Measurements from ENCODE around the gene STK31. TPM values are rescaled to one million over a fixed set of nuclear protein-coding genes. Genes with fewer than 3 reads are reported as not detected.
"Not testable (repeated sequence)": the region's sequence is repeated elsewhere in the genome, so short reads cannot be mapped to it uniquely, and the experiment has no call there.

The STK31 gene
- total RNA-seq, 1 donor from 2014 or later: 2.2 TPM

DNA sequence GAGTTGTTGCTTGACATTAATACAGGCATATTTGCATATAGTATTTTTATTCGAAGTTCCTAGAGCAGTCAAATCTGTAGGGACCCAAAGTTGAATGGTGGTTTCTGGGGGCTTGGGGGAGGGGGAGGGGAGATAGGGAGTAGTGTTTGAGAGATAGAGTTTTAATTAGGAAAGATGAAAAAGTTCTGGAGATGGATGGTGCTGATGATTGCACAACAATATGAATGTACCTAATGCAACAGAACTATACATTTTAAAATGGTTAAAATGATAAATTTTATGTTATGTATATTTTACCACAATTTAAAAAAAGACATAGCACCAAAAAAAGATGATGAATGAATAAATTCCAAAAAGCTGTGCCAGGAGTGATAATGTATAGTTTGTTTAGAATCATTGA, 41.8 kb downstream of the STK31 start:
- intact Hi-C loops (cut with DNase I): no loop called here
- Histone ChIP-seq H3K36me3 (no peaks in the 10 kb centered on the region), H3K27me3 (no peaks in the 10 kb centered on the region), H3K4me3 (no peak overlapping the region), H3K27ac (no peak overlapping the region), H3K4me1 (no peaks in the 10 kb centered on the region), H3K9me3 (no peaks in the 10 kb centered on the region)
- TF ChIP-seq POLR2AphosphoS5 (IDR thresholded peaks at IDR 0.05; ENCODE audit: insufficient read depth in 1 of 2, low read depth in 1 of 2) (no peak), POLR2A (IDR thresholded peaks at IDR 0.05) (no peak)
- TF ChIP-seq, protein P1, sequence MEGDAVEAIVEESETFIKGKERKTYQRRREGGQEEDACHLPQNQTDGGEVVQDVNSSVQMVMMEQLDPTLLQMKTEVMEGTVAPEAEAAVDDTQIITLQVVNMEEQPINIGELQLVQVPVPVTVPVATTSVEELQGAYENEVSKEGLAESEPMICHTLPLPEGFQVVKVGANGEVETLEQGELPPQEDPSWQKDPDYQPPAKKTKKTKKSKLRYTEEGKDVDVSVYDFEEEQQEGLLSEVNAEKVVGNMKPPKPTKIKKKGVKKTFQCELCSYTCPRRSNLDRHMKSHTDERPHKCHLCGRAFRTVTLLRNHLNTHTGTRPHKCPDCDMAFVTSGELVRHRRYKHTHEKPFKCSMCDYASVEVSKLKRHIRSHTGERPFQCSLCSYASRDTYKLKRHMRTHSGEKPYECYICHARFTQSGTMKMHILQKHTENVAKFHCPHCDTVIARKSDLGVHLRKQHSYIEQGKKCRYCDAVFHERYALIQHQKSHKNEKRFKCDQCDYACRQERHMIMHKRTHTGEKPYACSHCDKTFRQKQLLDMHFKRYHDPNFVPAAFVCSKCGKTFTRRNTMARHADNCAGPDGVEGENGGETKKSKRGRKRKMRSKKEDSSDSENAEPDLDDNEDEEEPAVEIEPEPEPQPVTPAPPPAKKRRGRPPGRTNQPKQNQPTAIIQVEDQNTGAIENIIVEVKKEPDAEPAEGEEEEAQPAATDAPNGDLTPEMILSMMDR (IDR thresholded peaks at IDR 0.05): no peak
- DNase-seq (ENCODE audit: extremely low spot score in 2 of 2): no peak

DNA sequence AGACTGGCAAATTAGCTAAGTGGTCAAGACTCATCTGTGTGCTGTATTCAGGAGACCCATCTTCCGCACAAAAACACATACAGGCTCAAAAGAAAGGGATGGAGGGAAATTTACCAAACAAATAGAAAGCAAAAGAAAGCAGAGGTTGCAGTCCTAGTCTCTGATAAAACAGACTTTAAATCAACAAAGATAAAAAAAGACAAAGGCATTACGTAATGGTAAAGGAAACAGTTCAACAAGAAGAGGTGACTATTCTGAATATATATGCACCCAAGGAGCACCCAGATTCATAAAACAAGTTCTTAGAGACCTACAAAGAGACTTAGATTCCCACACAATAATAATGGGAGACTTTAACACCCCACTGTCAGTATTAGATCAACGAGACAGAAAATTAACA, 48.8 kb downstream of the STK31 start:
- H3K4me3 ChIP-seq: not testable (repeated sequence)

GRCh38 chr7:23759671-23760391, 49.8 kb downstream of the STK31 start:
- Histone ChIP-seq H3K4me3 (no peak overlapping the region), H3K27me3 (no peaks in the 10 kb centered on the region), H3K36me3 (no peaks in the 10 kb centered on the region), H3K4me1 (no peaks in the 10 kb centered on the region), H3K9me3 (no peaks in the 10 kb centered on the region), H3K27ac (no peak overlapping the region)
- DNase-seq (ENCODE audit: extremely low spot score in 2 of 2): no peak
- intact Hi-C loops (cut with DNase I): no loop called here
- TF ChIP-seq POLR2A (IDR thresholded peaks at IDR 0.05) (no peak), POLR2AphosphoS5 (IDR thresholded peaks at IDR 0.05; ENCODE audit: insufficient read depth in 1 of 2, low read depth in 1 of 2) (no peak)
- TF ChIP-seq, protein P1 (IDR thresholded peaks at IDR 0.05): no peak

More for the DNA sequence above, 48.8 kb downstream of the STK31 start:
- intact Hi-C loops (cut with DNase I); H3K4me1 ChIP-seq; H3K27me3 ChIP-seq; H3K9me3 ChIP-seq; H3K27ac ChIP-seq; H3K36me3 ChIP-seq; DNase-seq (ENCODE audit: extremely low spot score in 2 of 2): not testable (repeated sequence)

DNA sequence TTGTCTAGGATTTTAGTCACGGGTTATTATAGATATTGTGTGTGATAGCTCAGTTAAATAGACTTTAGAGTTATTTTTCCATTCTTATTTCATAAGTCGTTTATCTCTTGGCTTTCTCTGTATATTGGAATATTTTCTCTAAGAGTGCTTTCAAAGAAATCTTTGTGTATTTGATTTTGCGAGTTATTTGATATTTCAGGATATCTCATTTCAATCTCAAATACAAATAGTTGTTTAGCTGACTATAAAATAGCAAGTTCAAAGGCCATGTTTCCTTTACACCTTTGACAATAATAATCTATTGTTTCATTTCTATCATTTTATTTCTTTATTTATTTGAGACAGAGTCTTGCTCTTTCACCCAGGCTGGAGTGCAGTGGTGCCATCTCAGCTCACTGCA, 55.9 kb downstream of the STK31 start:
- Histone ChIP-seq H3K9me3 (no peaks in the 10 kb centered on the region), H3K27me3 (no peaks in the 10 kb centered on the region), H3K27ac (no peak overlapping the region), H3K4me1 (no peaks in the 10 kb centered on the region), H3K36me3 (no peaks in the 10 kb centered on the region), H3K4me3 (no peak overlapping the region)
- no peak for DNase-seq (ENCODE audit: extremely low spot score in 2 of 2)
- TF ChIP-seq, protein P1 (IDR thresholded peaks at IDR 0.05): no peak
- TF ChIP-seq POLR2A (IDR thresholded peaks at IDR 0.05) (no peak), POLR2AphosphoS5 (IDR thresholded peaks at IDR 0.05; ENCODE audit: insufficient read depth in 1 of 2, low read depth in 1 of 2) (no peak)
- intact Hi-C loops (cut with DNase I): no loop called here

GRCh38 chr7:23767514-23767913, 57.5 kb downstream of the STK31 start:
- Histone ChIP-seq H3K4me1 (no peaks in the 10 kb centered on the region), H3K36me3 (no peaks in the 10 kb centered on the region), H3K9me3 (no peaks in the 10 kb centered on the region), H3K4me3 (no peak overlapping the region), H3K27me3 (no peaks in the 10 kb centered on the region), H3K27ac (no peak overlapping the region)
- no peak for DNase-seq (ENCODE audit: extremely low spot score in 2 of 2)
- intact Hi-C loops (cut with DNase I): no loop called here
- TF ChIP-seq POLR2AphosphoS5 (IDR thresholded peaks at IDR 0.05; ENCODE audit: insufficient read depth in 1 of 2, low read depth in 1 of 2) (no peak), POLR2A (IDR thresholded peaks at IDR 0.05) (no peak)
- TF ChIP-seq, protein P1 (IDR thresholded peaks at IDR 0.05): no peak
